Activated CD4-positive, alpha-beta T cell treated with anti-CD3 and anti-CD28 coated beads, Interleukin-2, amount 10 ng/mL, durations not matched to agents 24 days and 14 days (primary cell): ENCODE results near the gene ZFP90. TPM values are rescaled to one million over a fixed set of nuclear protein-coding genes. Genes with fewer than 3 reads are reported as not detected.

Experiments used
- DNase-seq: peaks from one replicate; pipeline ENCODE4 v3.0.0; 2022
- H3K27ac Mint-ChIP-seq: one replicate; pipeline ENCODE4 v1.8.0; 2022; ENCODE audit warnings: mild to moderate bottlenecking, mixed read lengths
- H3K27me3 Mint-ChIP-seq: one replicate; pipeline ENCODE4 v1.8.0; 2022; ENCODE audit warnings: mixed read lengths
- H3K36me3 Mint-ChIP-seq: one replicate; pipeline ENCODE4 v1.8.0; 2022; ENCODE audit warnings: low read depth, mild to moderate bottlenecking, mixed read lengths
- H3K4me1 Mint-ChIP-seq: one replicate; pipeline ENCODE4 v1.8.0; 2021; ENCODE audit warnings: mixed read lengths
- H3K4me3 Mint-ChIP-seq: one replicate; pipeline ENCODE4 v1.8.0; 2022; ENCODE audit warnings: mild to moderate bottlenecking, moderate library complexity, mixed read lengths
- H3K9me3 Mint-ChIP-seq: one replicate; pipeline ENCODE4 v1.8.0; 2021; ENCODE audit warnings: mixed read lengths
- intact Hi-C: fragments of 100-400 bp; cut with micrococcal nuclease; formaldehyde crosslinking; loops from one replicate; pipeline ENCODE4 v1.15.1; 2023
- total RNA-seq: library from RNA; stranded (reverse); gene quantifications from 2 replicates; pipeline ENCODE4 v1.2.3, GENCODE V29; 2022

Gene ZFP90
- total RNA-seq, 1 donor from 2014 or later, result 20.2 TPM

DNA sequence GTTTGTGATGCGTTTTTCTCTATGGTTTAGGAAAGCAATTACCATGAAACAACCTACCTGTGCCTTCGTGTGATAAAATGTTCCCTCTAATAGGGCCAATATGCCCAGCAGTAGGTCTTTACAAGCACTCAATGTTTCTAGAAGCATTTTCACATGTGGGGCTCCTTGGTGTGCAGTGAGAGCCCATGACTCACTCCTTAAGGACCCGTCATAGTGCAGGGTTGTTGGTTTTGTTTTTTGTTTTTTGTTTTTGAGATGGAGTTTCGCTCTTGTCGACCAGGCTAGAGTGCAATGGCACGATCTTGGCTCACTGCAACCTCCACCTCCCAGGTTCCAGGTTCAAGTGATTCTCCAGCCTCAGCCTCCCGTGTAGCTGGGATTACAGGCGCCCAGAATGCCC is 31.1 kb upstream of the ZFP90 start:
- Mint-ChIP-seq H3K9me3 (no peaks in the 10 kb centered on the region), H3K27ac (no peak overlapping the region), H3K4me1 (peaks cover 2% of the 10 kb centered on the region)

GRCh38 chr16:68508641-68509240 is 30.4 kb upstream of the ZFP90 start:
- Mint-ChIP-seq H3K4me1 (peaks cover 2% of the 10 kb centered on the region), H3K27ac (no peak overlapping the region), H3K36me3 (no peaks in the 10 kb centered on the region), H3K4me3 (no peak overlapping the region), H3K27me3 (peaks cover 33% of the 10 kb centered on the region), H3K9me3 (no peaks in the 10 kb centered on the region)
- intact Hi-C loops, result no loop called here
- DNase-seq, result no peak

More for the DNA sequence above, 31.1 kb upstream of the ZFP90 start:
- no peak for DNase-seq
- intact Hi-C loops, result no loop called here
- H3K4me3 Mint-ChIP-seq, result no peak overlapping the region
- no peaks in the 10 kb centered on the region for H3K36me3 Mint-ChIP-seq
- H3K27me3 Mint-ChIP-seq, result peaks cover 30% of the 10 kb centered on the region

- no peaks in the 10 kb centered on the region for H3K9me3 Mint-ChIP-seq
- intact Hi-C loops, result no loop called here
- no peak overlapping the region for H3K4me3 Mint-ChIP-seq
These were observed 29.7 kb upstream of the ZFP90 start for GRCh38 chr16:68509381-68509780.

DNA sequence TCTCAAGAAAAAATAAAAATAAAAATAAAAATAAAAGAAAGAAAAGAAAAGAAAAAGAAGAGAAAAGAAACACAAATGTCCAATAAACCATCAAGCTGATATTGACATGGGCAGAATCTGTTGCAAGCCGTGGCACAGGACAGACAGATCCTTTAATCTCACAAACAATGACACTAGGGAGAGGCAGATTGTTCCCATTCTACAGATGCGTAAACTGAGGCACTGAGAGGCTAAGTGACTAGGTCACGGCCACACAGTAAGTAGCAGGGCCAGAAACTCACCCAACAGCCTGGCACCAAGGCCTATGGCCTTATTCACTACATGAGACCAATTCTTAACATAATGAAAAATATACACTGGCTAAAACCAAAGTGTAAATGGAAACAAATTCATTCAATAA is 28.3 kb upstream of the ZFP90 start:
- intact Hi-C loops, result loop anchor here (1.0 to 10.0 kb wide), 3 partner anchors 65 to 246 kb away; partner anchors contain the start of gene SLC7A6
- H3K9me3 Mint-ChIP-seq, result no peaks in the 10 kb centered on the region
- no peak for DNase-seq
- H3K27ac Mint-ChIP-seq, result no peak overlapping the region
- H3K4me3 Mint-ChIP-seq, result no peak overlapping the region
- H3K27me3 Mint-ChIP-seq, result peaks cover 30% of the 10 kb centered on the region
- H3K4me1 Mint-ChIP-seq, result peaks cover 2% of the 10 kb centered on the region
- H3K36me3 Mint-ChIP-seq, result no peaks in the 10 kb centered on the region

More at GRCh38 chr16:68509381-68509780, 29.7 kb upstream of the ZFP90 start:
- no peak for DNase-seq
- no peaks in the 10 kb centered on the region for H3K36me3 Mint-ChIP-seq
- peaks cover 33% of the 10 kb centered on the region for H3K27me3 Mint-ChIP-seq
- peak overlapping the region; percentile 29 for H3K27ac Mint-ChIP-seq
- H3K4me1 Mint-ChIP-seq, result peaks cover 2% of the 10 kb centered on the region

DNA sequence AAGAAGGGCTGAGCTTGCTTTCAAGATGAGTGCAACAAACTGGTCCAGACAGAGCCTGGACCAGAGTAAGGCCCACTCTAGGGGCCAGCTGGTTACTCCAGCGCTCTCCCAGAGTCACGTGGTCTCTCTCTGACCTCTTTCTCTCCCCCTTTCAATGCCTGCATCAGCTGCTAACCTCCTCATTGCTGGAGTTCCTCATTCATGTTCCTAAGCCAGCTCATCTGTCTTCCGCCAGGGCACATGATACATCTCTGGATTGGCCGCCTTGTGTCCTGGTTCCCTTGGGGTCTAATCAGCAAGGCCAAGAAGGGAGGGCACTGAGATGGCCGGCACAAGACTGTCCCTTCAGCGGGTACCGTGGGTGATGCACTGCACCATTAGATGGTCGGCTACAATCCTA is 26.9 kb upstream of the ZFP90 start:
- H3K9me3 Mint-ChIP-seq, result no peaks in the 10 kb centered on the region
- no peak overlapping the region for H3K27ac Mint-ChIP-seq
- H3K36me3 Mint-ChIP-seq, result no peaks in the 10 kb centered on the region
- intact Hi-C loops, result loop anchor here (10.0 kb wide), 1 partner anchor 247 kb away; the partner anchor contains the start of gene SLC7A6
- peaks cover 2% of the 10 kb centered on the region for H3K4me1 Mint-ChIP-seq
- no peak for DNase-seq
- peaks cover 20% of the 10 kb centered on the region for H3K27me3 Mint-ChIP-seq
- H3K4me3 Mint-ChIP-seq, result no peak overlapping the region

DNA sequence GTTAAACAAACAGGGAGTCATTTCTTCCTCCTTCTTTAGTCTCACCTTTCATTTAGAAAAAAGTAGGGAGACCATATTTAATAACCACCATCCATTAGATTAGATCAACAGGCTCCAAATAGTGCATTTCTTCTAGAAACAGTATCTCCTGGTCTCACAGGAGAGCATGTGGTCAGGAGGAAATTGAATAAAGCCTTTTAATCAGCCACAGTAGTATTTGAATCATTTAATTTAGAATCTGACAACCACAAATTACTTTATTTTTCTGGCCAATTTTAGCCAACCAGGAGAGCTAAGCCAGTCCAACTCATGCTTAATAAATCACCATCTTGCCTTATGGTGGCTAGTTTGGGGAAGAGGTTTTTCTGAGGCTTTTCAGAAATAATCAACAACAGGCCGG is 26.3 kb upstream of the ZFP90 start:
- H3K9me3 Mint-ChIP-seq, result no peaks in the 10 kb centered on the region
- H3K27ac Mint-ChIP-seq, result no peak overlapping the region
- H3K36me3 Mint-ChIP-seq, result no peaks in the 10 kb centered on the region
- no peak for DNase-seq
- H3K4me3 Mint-ChIP-seq, result no peak overlapping the region
- peaks cover 2% of the 10 kb centered on the region for H3K4me1 Mint-ChIP-seq
- intact Hi-C loops, result loop anchor here (10.0 kb wide), 1 partner anchor 248 kb away; the partner anchor contains the start of gene SLC7A6
- H3K27me3 Mint-ChIP-seq, result peaks cover 22% of the 10 kb centered on the region

DNA sequence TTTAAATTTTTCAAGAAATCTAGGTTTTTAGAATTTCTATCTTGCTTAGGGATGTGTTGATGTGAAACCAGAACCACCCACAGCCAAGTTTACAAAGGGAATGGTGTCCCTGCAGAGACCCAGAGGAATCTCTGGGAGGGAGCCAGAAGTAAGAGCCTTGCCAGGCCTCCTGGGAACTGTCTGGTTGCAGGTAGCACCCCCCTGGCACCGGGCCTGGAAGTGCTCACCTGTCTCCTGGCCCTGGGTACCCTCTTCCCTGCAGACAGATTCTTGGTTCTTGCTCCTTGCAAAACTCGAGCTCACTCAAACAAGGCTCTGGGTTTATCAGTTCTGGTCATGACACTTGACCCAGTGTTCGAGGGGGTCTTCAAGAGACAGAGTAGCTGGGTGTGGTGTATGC is 24.6 kb upstream of the ZFP90 start:
- peaks cover 12% of the 10 kb centered on the region for H3K27me3 Mint-ChIP-seq
- intact Hi-C loops, result loop anchor here (10.0 kb wide), 1 partner anchor 250 kb away; the partner anchor contains the start of gene SLC7A6
- no peaks in the 10 kb centered on the region for H3K9me3 Mint-ChIP-seq
- no peaks in the 10 kb centered on the region for H3K36me3 Mint-ChIP-seq
- peaks cover 2% of the 10 kb centered on the region for H3K4me1 Mint-ChIP-seq
- H3K27ac Mint-ChIP-seq, result no peak overlapping the region
- no peak for DNase-seq
- H3K4me3 Mint-ChIP-seq, result no peak overlapping the region

GRCh38 chr16:68517606-68518166 is 21.4 kb upstream of the ZFP90 start:
- no peak overlapping the region for H3K4me3 Mint-ChIP-seq
- H3K9me3 Mint-ChIP-seq, result no peaks in the 10 kb centered on the region
- peaks cover 14% of the 10 kb centered on the region for H3K27me3 Mint-ChIP-seq
- H3K36me3 Mint-ChIP-seq, result no peaks in the 10 kb centered on the region
- intact Hi-C loops, result loop anchor here (10.0 kb wide), 1 partner anchor 253 kb away; the partner anchor contains the start of gene SLC7A6
- H3K27ac Mint-ChIP-seq, result no peak overlapping the region
- peaks cover 6% of the 10 kb centered on the region for H3K4me1 Mint-ChIP-seq
- DNase-seq, result no peak

DNA sequence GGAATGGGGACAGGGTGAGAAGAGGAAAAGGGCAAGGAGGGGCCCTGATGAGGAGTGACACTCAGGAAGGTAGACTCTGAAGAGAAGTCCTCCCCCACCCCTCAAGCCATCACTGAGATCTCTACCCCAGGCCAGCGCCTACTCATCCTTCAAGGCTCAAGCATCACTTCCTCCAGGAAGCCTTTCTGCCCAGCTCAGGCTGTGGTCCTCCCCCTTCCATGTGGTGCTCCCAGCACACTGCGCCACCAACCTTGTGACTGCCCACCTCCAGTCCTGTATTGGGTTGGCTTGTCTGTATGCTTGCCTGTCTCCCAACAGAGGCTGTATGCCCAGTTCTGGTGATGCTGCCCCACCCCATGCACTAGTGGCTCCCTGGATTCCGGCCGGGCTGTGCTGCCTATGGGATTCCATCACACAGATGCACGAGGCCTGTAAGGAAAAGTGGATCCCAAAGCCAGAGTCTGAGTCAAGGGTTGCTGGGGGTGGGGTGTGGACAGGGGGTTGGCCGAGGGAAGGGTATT is 19.8 kb upstream of the ZFP90 start:
- peaks cover 6% of the 10 kb centered on the region for H3K4me1 Mint-ChIP-seq
- H3K27me3 Mint-ChIP-seq, result peaks cover 10% of the 10 kb centered on the region
- H3K9me3 Mint-ChIP-seq, result no peaks in the 10 kb centered on the region
- DNase-seq, result no peak
- H3K4me3 Mint-ChIP-seq, result no peak overlapping the region
- no peaks in the 10 kb centered on the region for H3K36me3 Mint-ChIP-seq
- no peak overlapping the region for H3K27ac Mint-ChIP-seq
- intact Hi-C loops, result loop anchor here (10.0 kb wide), 1 partner anchor 254 kb away; the partner anchor contains the start of gene SLC7A6

DNA sequence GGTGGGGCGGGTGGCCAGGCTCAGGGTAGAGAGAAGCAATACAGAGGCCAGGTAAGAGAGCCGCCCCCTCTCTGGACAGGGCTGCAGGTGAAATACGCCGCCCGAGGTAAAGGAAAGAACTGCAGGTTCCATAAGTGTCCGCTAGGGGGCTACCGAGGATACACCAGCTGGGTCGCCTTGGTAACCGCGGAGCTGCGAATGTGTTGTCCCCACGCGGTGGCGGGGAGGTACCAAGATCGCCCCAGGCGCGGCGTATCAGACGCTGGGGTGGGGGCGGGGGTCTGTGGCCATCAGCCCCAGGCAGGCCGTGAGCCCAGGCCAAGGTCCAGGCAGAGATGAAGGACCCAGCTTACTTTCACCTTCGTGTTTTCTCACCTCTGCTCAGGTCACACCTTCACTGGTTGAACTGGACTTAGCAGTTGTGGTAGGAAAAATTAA is 18.4 kb upstream of the ZFP90 start:
- peak overlapping the region; percentile 78 for H3K27ac Mint-ChIP-seq
- intact Hi-C loops, result no loop called here
- H3K9me3 Mint-ChIP-seq, result no peaks in the 10 kb centered on the region

DNA sequence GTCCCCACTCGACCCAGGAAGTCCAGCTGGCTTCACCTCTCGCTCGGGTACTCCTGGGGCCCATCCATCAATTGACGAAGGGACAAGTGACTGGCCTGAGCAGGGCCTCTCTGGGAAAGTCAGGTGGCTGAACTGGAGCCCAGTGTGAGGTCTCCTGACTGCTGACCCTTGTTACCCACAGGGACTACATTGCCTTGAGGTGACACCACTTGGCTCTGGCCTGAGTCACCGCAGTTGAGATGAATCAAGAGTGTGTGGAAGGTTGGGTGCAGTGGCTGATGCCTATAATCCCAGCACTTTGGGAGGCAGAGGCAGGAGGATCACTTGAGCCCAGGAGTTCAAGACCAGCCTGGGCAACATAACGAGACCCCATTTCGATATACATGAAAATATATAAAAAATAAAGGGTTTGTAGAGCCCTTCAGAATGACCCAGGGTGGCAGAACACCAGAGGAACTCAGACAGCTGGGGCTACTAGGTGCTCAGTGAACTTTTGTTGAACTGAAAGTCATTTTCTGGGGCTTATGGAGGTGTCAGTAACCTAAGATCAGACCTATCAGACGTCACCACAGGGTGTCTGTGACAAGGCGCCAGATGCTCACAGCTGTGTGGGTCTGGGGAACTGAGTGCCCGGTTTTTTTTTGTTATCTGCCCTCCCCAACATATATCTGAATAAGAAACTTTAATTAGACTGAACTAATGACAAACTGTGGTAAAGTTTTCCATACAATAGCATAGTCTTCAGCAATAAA is 14.8 kb upstream of the ZFP90 start:
- no peaks in the 10 kb centered on the region for H3K36me3 Mint-ChIP-seq
- peaks cover 15% of the 10 kb centered on the region for H3K4me1 Mint-ChIP-seq
- no peaks in the 10 kb centered on the region for H3K9me3 Mint-ChIP-seq
- no peak for DNase-seq
- H3K27me3 Mint-ChIP-seq, result peaks cover 6% of the 10 kb centered on the region
- no peak overlapping the region for H3K27ac Mint-ChIP-seq
- intact Hi-C loops, result no loop called here
- H3K4me3 Mint-ChIP-seq, result no peak overlapping the region

More for the DNA sequence above, 18.4 kb upstream of the ZFP90 start:
- DNase-seq, result peak; percentile 96
- Mint-ChIP-seq H3K4me1 (peaks cover 6% of the 10 kb centered on the region), H3K27me3 (peaks cover 10% of the 10 kb centered on the region), H3K4me3 (peak overlapping the region; percentile 73), H3K36me3 (no peaks in the 10 kb centered on the region)

DNA sequence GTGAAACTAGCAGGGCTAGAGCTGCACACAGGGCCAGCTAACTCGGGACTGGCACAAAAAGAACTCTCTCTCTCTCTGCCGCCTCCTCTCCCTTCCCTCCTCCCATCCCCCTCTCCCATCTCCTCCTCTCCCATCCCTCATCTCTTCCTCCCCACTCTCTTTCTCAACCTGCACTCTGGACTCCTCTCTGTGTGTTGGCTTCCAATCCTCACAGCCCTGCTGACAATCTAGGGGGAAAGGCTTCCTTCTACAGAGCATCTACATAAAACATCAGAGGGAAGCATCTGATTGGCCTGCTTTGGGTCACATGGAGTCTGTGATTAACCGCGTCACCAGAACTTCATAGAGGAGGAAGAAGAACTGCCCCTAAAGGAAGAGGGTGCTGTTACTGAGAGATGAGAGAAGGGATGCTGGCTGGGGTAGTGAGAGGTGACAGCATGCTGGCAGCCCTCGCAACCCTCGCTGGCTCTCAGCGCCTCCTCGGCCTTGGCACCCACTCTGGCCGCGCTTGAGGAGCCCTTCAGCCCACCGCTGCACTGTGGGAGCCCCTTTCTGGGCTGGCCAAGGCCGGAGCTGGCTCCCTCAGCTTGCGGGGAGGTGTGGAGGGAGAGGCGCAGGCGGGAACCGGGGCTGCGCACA is 12.8 kb upstream of the ZFP90 start:
- intact Hi-C loops, result loop anchor here (5.0 kb wide), 1 partner anchor 66 kb away; no protein-coding TSS in a partner anchor
- peaks cover 3% of the 10 kb centered on the region for H3K27me3 Mint-ChIP-seq
- no peak for DNase-seq
- peaks cover 22% of the 10 kb centered on the region for H3K4me1 Mint-ChIP-seq
- no peaks in the 10 kb centered on the region for H3K9me3 Mint-ChIP-seq
- H3K27ac Mint-ChIP-seq, result no peak overlapping the region
- H3K36me3 Mint-ChIP-seq, result no peaks in the 10 kb centered on the region
- no peak overlapping the region for H3K4me3 Mint-ChIP-seq

- intact Hi-C loops, result loop anchor here (5.0 kb wide), 1 partner anchor 66 kb away; no protein-coding TSS in a partner anchor
- Mint-ChIP-seq H3K9me3 (no peaks in the 10 kb centered on the region), H3K4me1 (peaks cover 23% of the 10 kb centered on the region), H3K27ac (no peak overlapping the region), H3K36me3 (no peaks in the 10 kb centered on the region), H3K4me3 (no peak overlapping the region), H3K27me3 (no peaks in the 10 kb centered on the region)
- no peak for DNase-seq
These were observed 12.3 kb upstream of the ZFP90 start for GRCh38 chr16:68526782-68527145.
